DMS153 treated with DMSO at 0.1 percent for 48 hours (cell line): ENCODE data around the gene HSPBAP1.

ENCODE experiments used
- DNase-seq: peaks from one replicate; lab custom pipeline; 2025; ENCODE audit not compliant: unreplicated experiment; lab: John Stamatoyannopoulos, UW

The HSPBAP1 gene

DNA sequence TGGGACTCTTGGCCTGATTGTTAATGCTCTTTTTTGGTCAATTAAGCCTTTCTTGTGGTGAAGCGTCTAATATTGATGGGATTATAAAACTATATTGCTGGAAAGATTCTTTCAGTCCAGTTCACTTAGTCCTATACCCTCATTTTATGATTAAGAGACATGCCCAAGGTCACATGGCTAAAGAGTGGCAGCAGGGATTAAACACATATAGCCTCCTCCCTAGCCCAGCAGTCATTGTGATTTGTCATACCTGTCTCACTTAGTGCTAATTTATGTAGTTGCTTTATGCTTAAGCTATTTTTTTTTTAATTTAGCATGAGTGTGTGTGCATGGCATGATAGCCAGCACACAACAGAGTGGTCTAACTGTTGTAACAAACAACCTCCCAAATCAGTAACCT lies 103.5 kb downstream of the HSPBAP1 start:
- DNase-seq = no peak
